OCI-LY3 (cell line): ENCODE measurements around the gene PRRG2.

Experiments
- CTCF ChIP-seq: fragments of 200-600, 300-600 bp; sonication (generic); IDR thresholded peaks from 2 replicates; pipeline ENCODE4 v1.5.1; 2014; ENCODE audit warnings: antibody characterized with exemption, low read length, low read depth
- EZH2phosphoT487 ChIP-seq: fragments of 200-600 bp; shearing (Covaris generic); IDR thresholded peaks from 2 replicates; pipeline ENCODE4 v1.6.1; 2018; ENCODE audit warnings: antibody characterized with exemption, mixed run types, low read depth

GRCh38 chr19:49585023-49585422 lies 3.9 kb downstream of the PRRG2 start:
- TF ChIP-seq CTCF (no peak), EZH2phosphoT487 (no peak)
